Karpas-422 (cell line): ENCODE measurements around the gene TXLNG. TPM values are rescaled to one million over a fixed set of nuclear protein-coding genes. Genes with fewer than 3 reads are reported as not detected.

Experiments used
- DNase-seq: peaks from one replicate; pipeline ENCODE4 v3.0.0-alpha.2; 2015
- H2AFZ ChIP-seq: fragments of 200-600 bp; sonication (generic); 2 replicates; pipeline ENCODE4 v1.6.1; 2014; ENCODE audit warnings: antibody characterized with exemption, low read length, mixed read lengths
- H3K27ac ChIP-seq: fragments of 200-600 bp; sonication (generic); 2 replicates; pipeline ENCODE4 v1.5.1; 2014; ENCODE audit warnings: mild to moderate bottlenecking, low read length, moderate library complexity
- H3K27me3 ChIP-seq: fragments of 200-600 bp; sonication (generic); 2 replicates; pipeline ENCODE4 v1.6.1; 2014; ENCODE audit warnings: low read length, mixed read lengths
- H3K36me3 ChIP-seq: fragments of 200-600 bp; sonication (generic); 2 replicates; pipeline ENCODE4 v1.6.1; 2014; ENCODE audit warnings: low read length, mixed read lengths; ENCODE audit not compliant: insufficient read depth
- H3K4me1 ChIP-seq: fragments of 200-600 bp; sonication (generic); 2 replicates; pipeline ENCODE4 v1.6.1; 2014; ENCODE audit warnings: mild to moderate bottlenecking, low read length, mixed read lengths
- H3K4me2 ChIP-seq: fragments of 200-600 bp; sonication (generic); 2 replicates; pipeline ENCODE4 v1.6.1; 2014; ENCODE audit warnings: low read length, low read depth, mild to moderate bottlenecking; ENCODE audit not compliant: poor library complexity, severe bottlenecking
- H3K4me3 ChIP-seq: fragments of 200-600 bp; sonication (generic); 2 replicates; pipeline ENCODE4 v1.5.1; 2014; ENCODE audit warnings: mild to moderate bottlenecking, antibody characterized with exemption, low read length, mixed read lengths
- H3K79me2 ChIP-seq: fragments of 200-600 bp; sonication (generic); 2 replicates; pipeline ENCODE4 v1.6.1; 2014; ENCODE audit warnings: mild to moderate bottlenecking, low read length, mixed read lengths
- H3K9ac ChIP-seq: fragments of 200-600 bp; sonication (generic); 2 replicates; pipeline ENCODE4 v1.6.0; 2014; ENCODE audit warnings: low read length
- H3K9me2 ChIP-seq: fragments of 200-600 bp; sonication (generic), shearing (Covaris generic); replicated peaks from 2 replicates; pipeline ENCODE4 v1.6.0; 2014; ENCODE audit warnings: mild to moderate bottlenecking, low read length, moderate library complexity; ENCODE audit not compliant: insufficient read depth
- H3K9me3 ChIP-seq: fragments of 300-700, 200-600 bp; sonication (generic); 2 replicates; pipeline ENCODE4 v1.6.1; 2014; ENCODE audit warnings: low read length, mixed read lengths
- H4K20me1 ChIP-seq: fragments of 200-600 bp; sonication (generic); 2 replicates; pipeline ENCODE4 v1.6.1; 2014; ENCODE audit warnings: mild to moderate bottlenecking, antibody characterized with exemption, low read length, low read depth; ENCODE audit not compliant: insufficient read depth
- total RNA-seq: library from RNA; depleted of rRNA; stranded (reverse); fragments of >200 nt; shearing (Covaris generic); gene quantifications from 2 replicates; pipeline ENCODE4 v1.2.3, GENCODE V29; 2014; ENCODE audit warnings: low replicate concordance; rRNA removed

Gene TXLNG
- total RNA-seq, result 28.2 and 42.2 TPM in 2 replicates

GRCh38 chrX:16786139-16786790, at the start of gene TXLNG:
Gene TXLNG (plus strand): TSS chrX:16786466. CDS start chrX:16786488, 22 bp downstream.
- peak within 1 kb of the TSS; percentile 89 for H2AFZ ChIP-seq

GRCh38 chrX:16737024-16737423, 49.2 kb upstream of the TXLNG start:
- Histone ChIP-seq H3K27me3 (no peaks in the 10 kb centered on the region), H4K20me1 (no peaks in the 10 kb centered on the region), H3K9me2 (no peaks in the 10 kb centered on the region), H3K79me2 (peaks cover 16% of the 10 kb centered on the region), H2AFZ (no peak overlapping the region), H3K4me1 (no peaks in the 10 kb centered on the region), H3K36me3 (peaks cover 21% of the 10 kb centered on the region; the same call in 1 of the 2 replicates), H3K4me3 (no peak overlapping the region), H3K27ac (no peak overlapping the region), H3K9me3 (no peaks in the 10 kb centered on the region), H3K9ac (no peak overlapping the region), H3K4me2 (no peak overlapping the region)
- no peak for DNase-seq

More at GRCh38 chrX:16786139-16786790, at the start of gene TXLNG:
- H3K36me3 ChIP-seq, result peaks cover 17% of the 10 kb centered on the region
- peaks cover 49% of the 10 kb centered on the region for H3K79me2 ChIP-seq
- H3K9me2 ChIP-seq, result no peaks in the 10 kb centered on the region
- no peaks in the 10 kb centered on the region for H3K9me3 ChIP-seq
- H3K4me2 ChIP-seq, result peak within 1 kb of the TSS; percentile 87
- peak within 1 kb of the TSS; percentile 79 for H3K4me3 ChIP-seq
- peaks cover 6% of the 10 kb centered on the region; the same call in 1 of the 2 replicates for H4K20me1 ChIP-seq
- H3K4me1 ChIP-seq, result peaks cover 32% of the 10 kb centered on the region
- DNase-seq, result peak; percentile 100
- H3K27me3 ChIP-seq, result no peaks in the 10 kb centered on the region
- H3K9ac ChIP-seq, result peak within 1 kb of the TSS; percentile 88
- peak within 1 kb of the TSS; percentile 62 for H3K27ac ChIP-seq

- peaks cover 29% of the 10 kb centered on the region; the same call in 1 of the 2 replicates for H3K36me3 ChIP-seq
- no peaks in the 10 kb centered on the region for H3K9me2 ChIP-seq
- H4K20me1 ChIP-seq, result no peaks in the 10 kb centered on the region
- no peaks in the 10 kb centered on the region for H3K79me2 ChIP-seq
- H2AFZ ChIP-seq, result no peak overlapping the region
- no peak overlapping the region for H3K9ac ChIP-seq
- no peaks in the 10 kb centered on the region for H3K9me3 ChIP-seq
- H3K4me2 ChIP-seq, result no peak overlapping the region
- H3K4me1 ChIP-seq, result no peaks in the 10 kb centered on the region
- no peak overlapping the region for H3K27ac ChIP-seq
- H3K4me3 ChIP-seq, result no peak overlapping the region
- no peaks in the 10 kb centered on the region for H3K27me3 ChIP-seq
- no peak for DNase-seq
Observed at GRCh38 chrX:16739574-16739973, 46.7 kb upstream of the TXLNG start.

- Histone ChIP-seq H3K9me3 (no peaks in the 10 kb centered on the region), H3K27ac (no peak overlapping the region), H2AFZ (no peak overlapping the region), H3K9ac (no peak overlapping the region), H3K4me1 (no peaks in the 10 kb centered on the region), H3K4me3 (no peak overlapping the region), H3K4me2 (no peak overlapping the region), H3K79me2 (no peaks in the 10 kb centered on the region; the same call in 1 of the 2 replicates), H3K36me3 (peaks cover 20% of the 10 kb centered on the region; the same call in 1 of the 2 replicates), H4K20me1 (no peaks in the 10 kb centered on the region), H3K9me2 (no peaks in the 10 kb centered on the region), H3K27me3 (no peaks in the 10 kb centered on the region)
- no peak for DNase-seq
Observed at GRCh38 chrX:16743604-16744325, 42.5 kb upstream of the TXLNG start.

GRCh38 chrX:16745102-16745501, 41.2 kb upstream of the TXLNG start:
- peaks cover 24% of the 10 kb centered on the region; the same call in 1 of the 2 replicates for H3K36me3 ChIP-seq
- H3K4me2 ChIP-seq, result no peak overlapping the region
- no peak overlapping the region for H3K27ac ChIP-seq
- H3K9me3 ChIP-seq, result no peaks in the 10 kb centered on the region
- no peaks in the 10 kb centered on the region for H3K27me3 ChIP-seq
- H3K9me2 ChIP-seq, result no peaks in the 10 kb centered on the region
- H3K9ac ChIP-seq, result no peak overlapping the region
- no peaks in the 10 kb centered on the region for H3K4me1 ChIP-seq
- peaks cover 3% of the 10 kb centered on the region; the same call in 1 of the 2 replicates for H3K79me2 ChIP-seq
- no peak overlapping the region for H2AFZ ChIP-seq
- no peak for DNase-seq
- no peak overlapping the region for H3K4me3 ChIP-seq
- H4K20me1 ChIP-seq, result no peaks in the 10 kb centered on the region

GRCh38 chrX:16745659-16746058, 40.6 kb upstream of the TXLNG start:
- Histone ChIP-seq H3K4me1 (no peaks in the 10 kb centered on the region), H3K4me3 (no peak overlapping the region), H3K9me2 (no peaks in the 10 kb centered on the region), H3K27ac (no peak overlapping the region), H3K79me2 (peaks cover 3% of the 10 kb centered on the region; the same call in 1 of the 2 replicates), H3K4me2 (no peak overlapping the region), H4K20me1 (no peaks in the 10 kb centered on the region), H3K9me3 (no peaks in the 10 kb centered on the region), H3K36me3 (peaks cover 29% of the 10 kb centered on the region; the same call in 1 of the 2 replicates), H3K9ac (no peak overlapping the region), H3K27me3 (no peaks in the 10 kb centered on the region), H2AFZ (no peak overlapping the region)
- DNase-seq, result no peak

GRCh38 chrX:16748425-16748824, 37.8 kb upstream of the TXLNG start:
- Histone ChIP-seq H3K9me3 (no peaks in the 10 kb centered on the region), H3K4me1 (no peaks in the 10 kb centered on the region), H4K20me1 (no peaks in the 10 kb centered on the region), H3K4me3 (no peak overlapping the region), H3K79me2 (peaks cover 3% of the 10 kb centered on the region; the same call in 1 of the 2 replicates), H3K27me3 (no peaks in the 10 kb centered on the region), H3K4me2 (no peak overlapping the region), H3K9me2 (no peaks in the 10 kb centered on the region), H2AFZ (no peak overlapping the region), H3K9ac (no peak overlapping the region), H3K36me3 (peaks cover 25% of the 10 kb centered on the region; the same call in 1 of the 2 replicates), H3K27ac (no peak overlapping the region)
- DNase-seq, result no peak

GRCh38 chrX:16750136-16750535, 36.1 kb upstream of the TXLNG start:
- Histone ChIP-seq H3K9me3 (no peaks in the 10 kb centered on the region), H3K27ac (no peak overlapping the region), H3K27me3 (no peaks in the 10 kb centered on the region), H2AFZ (no peak overlapping the region), H3K36me3 (peaks cover 16% of the 10 kb centered on the region; the same call in 1 of the 2 replicates), H3K4me3 (no peak overlapping the region), H3K9me2 (no peaks in the 10 kb centered on the region), H3K4me2 (no peak overlapping the region), H3K9ac (no peak overlapping the region), H3K4me1 (no peaks in the 10 kb centered on the region), H4K20me1 (no peaks in the 10 kb centered on the region), H3K79me2 (peaks cover 3% of the 10 kb centered on the region; the same call in 1 of the 2 replicates)
- no peak for DNase-seq
